Upper lobe of left lung (tissue), 6 donors: Measurements from ENCODE around the gene GCNT4. TPM values are rescaled to one million over a fixed set of nuclear protein-coding genes. Genes with fewer than 3 reads are reported as not detected.

Experiments
- ATAC-seq, 2 donors: fragments of 200-7000 bp; cut with Tn5 transposase; one replicate each; pipeline ENCODE4 v1.9.1; 2022; ENCODE audit warnings: mild to moderate bottlenecking in 2 of 2, moderate library complexity in 2 of 2; ENCODE audit not compliant: low FRiP score in 2 of 2
- DNase-seq, 2 donors: peaks; one replicate each; pipeline ENCODE4 v3.0.0-alpha.2; 2019 to 2020
- H3K27ac ChIP-seq, 4 donors: fragments of 200-600 bp; sonication (generic); one replicate each; pipeline ENCODE4 v1.5.1; 2016 to 2019
- H3K27me3 ChIP-seq, 4 donors: fragments of 200-600 bp; sonication (generic); one replicate each; pipeline ENCODE4 v1.5.1; 2017 to 2019
- H3K36me3 ChIP-seq, 4 donors: fragments of 200-600 bp; sonication (generic); one replicate each; pipeline ENCODE4 v1.5.1; 2016 to 2019
- H3K4me1 ChIP-seq, 4 donors: fragments of 200-600 bp; sonication (generic); one replicate each; pipeline ENCODE4 v1.5.1; 2018 to 2019
- H3K4me3 ChIP-seq, 4 donors: fragments of 200-600 bp; sonication (generic); one replicate each; pipeline ENCODE4 v1.5.1; 2017 to 2019; ENCODE audit warnings: mild to moderate bottlenecking in 2 of 4, moderate library complexity in 1 of 4
- H3K9me3 ChIP-seq, 4 donors: fragments of 200-600 bp; sonication (generic); one replicate each; pipeline ENCODE4 v1.5.1; 2018 to 2019
- EP300 ChIP-seq, 4 donors: sonication (generic); formaldehyde crosslinking; IDR thresholded peaks; one replicate each; pipeline ENCODE4 v1.5.1; 2017; ENCODE audit warnings: antibody characterized with exemption in 4 of 4, control low read depth in 2 of 4
- POLR2A ChIP-seq, 4 donors: fragments of 450-650 bp; IDR thresholded peaks; one replicate each; pipeline ENCODE4 v1.5.1; 2016 to 2017; ENCODE audit warnings: antibody characterized with exemption in 4 of 4, mild to moderate bottlenecking in 2 of 4
- POLR2AphosphoS5 ChIP-seq, 2 donors: sonication (generic); formaldehyde crosslinking; IDR thresholded peaks; one replicate each; pipeline ENCODE4 v1.5.1; 2017; ENCODE audit warnings: antibody characterized with exemption in 2 of 2
- WGBS, 2 donors: methylation state at CpG; one replicate each; pipeline ENCODE4 v1.1.5; 2017 to 2018; 5-methylcytosine and 5-hydroxymethylcytosine counted together
- total RNA-seq, 6 donors: library from RNA; depleted of rRNA in 4 of 6; stranded (reverse); fragments of >200 nt in 4 of 6; gene quantifications; one replicate each; pipeline versions ENCODE4 v1.1.0 to v1.2.1, GENCODE V29; 2016 to 2021
- TF ChIP-seq, protein P1 (sequence below), 6 experiments: fragments of 450-650 bp in 4 of 6; fragments of 200-600 bp in 2 of 6; sonication (generic) in 2 of 6; IDR thresholded peaks; one replicate each; pipeline ENCODE4 v1.5.1; 2016 to 2019; ENCODE audit warnings: antibody characterized with exemption in 6 of 6
- donor health status: DM: no; HTN: no; CAD: no; lungs with moderate emphysema.
- donor health status: DM: no; HTN: yes; CAD: no; lungs with severe emphysema.

Gene GCNT4
- total RNA-seq, 6 donors from 2014 or later: 0.33 to 3.6 (median 1.8) TPM

DNA sequence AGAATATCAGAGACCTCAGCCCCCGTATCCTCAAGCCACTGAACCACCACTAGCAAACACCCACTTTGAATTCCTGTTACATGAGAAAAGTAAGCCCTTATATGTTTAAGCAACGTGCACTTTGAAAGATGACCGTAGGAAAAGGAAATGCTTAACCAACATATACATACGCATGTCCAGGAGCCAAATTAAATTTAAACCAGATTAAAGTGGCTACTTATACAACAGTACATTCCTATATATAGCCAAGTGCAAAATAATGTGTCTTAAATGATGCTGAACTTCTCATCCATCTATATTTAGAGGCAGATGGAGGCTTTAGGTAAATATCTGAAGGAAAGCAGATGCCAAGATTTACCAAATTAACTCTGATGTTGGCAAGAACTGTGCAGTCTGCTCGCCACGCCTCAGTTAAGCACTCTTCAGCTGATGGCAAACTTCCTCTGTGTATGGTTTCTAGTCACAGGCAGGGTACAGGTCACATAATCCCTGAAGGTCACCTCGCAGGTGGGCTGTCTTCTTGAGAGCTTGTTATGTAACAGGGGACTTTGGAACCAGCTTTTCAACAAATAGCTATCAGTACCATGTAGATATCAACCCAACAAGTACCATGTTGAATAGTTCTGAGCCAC, 8.6 kb downstream of the GCNT4 start:
- Histone ChIP-seq H3K27me3 (no peaks in the 10 kb centered on the region), H3K9me3 (no peaks in the 10 kb centered on the region), H3K27ac (no peak overlapping the region), H3K4me3 (no peak overlapping the region), H3K36me3 (no peaks in the 10 kb centered on the region), H3K4me1 (peaks cover 0 to 8% (median 0%) of the 10 kb centered on the region in 4 donors)
- TF ChIP-seq POLR2A (IDR thresholded peaks at IDR 0.05) (no peak), POLR2AphosphoS5 (IDR thresholded peaks at IDR 0.05) (no peak), EP300 (IDR thresholded peaks at IDR 0.05) (no peak)
- TF ChIP-seq, protein P1, sequence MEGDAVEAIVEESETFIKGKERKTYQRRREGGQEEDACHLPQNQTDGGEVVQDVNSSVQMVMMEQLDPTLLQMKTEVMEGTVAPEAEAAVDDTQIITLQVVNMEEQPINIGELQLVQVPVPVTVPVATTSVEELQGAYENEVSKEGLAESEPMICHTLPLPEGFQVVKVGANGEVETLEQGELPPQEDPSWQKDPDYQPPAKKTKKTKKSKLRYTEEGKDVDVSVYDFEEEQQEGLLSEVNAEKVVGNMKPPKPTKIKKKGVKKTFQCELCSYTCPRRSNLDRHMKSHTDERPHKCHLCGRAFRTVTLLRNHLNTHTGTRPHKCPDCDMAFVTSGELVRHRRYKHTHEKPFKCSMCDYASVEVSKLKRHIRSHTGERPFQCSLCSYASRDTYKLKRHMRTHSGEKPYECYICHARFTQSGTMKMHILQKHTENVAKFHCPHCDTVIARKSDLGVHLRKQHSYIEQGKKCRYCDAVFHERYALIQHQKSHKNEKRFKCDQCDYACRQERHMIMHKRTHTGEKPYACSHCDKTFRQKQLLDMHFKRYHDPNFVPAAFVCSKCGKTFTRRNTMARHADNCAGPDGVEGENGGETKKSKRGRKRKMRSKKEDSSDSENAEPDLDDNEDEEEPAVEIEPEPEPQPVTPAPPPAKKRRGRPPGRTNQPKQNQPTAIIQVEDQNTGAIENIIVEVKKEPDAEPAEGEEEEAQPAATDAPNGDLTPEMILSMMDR (IDR thresholded peaks at IDR 0.05): no peak
- DNase-seq (peak in 1 of 2 donors; percentile 45), ATAC-seq (no peak)
- WGBS, 2 donors: 73 to 75% methylated on average over 7 of the region's 7 CpGs

DNA sequence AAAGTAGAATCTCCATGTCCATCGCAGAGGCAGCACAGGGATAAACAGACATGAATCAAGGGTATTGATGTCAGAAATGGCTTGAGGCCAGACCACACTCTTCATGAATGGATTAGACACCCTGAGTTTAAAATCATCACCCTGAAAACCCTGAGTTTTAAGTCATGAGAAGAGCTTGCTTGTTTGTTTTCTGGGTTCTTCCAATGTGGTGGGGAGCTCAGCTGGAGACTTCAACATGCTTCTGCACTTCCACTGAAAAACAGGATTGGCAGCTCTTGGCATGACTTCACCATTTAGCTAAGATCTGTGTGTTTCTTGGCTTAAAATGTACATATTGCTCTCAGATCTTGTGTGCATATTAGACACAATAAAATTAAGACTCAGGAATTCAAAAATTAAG, 9.8 kb downstream of the GCNT4 start:
- Histone ChIP-seq H3K36me3 (no peaks in the 10 kb centered on the region), H3K9me3 (no peaks in the 10 kb centered on the region), H3K4me1 (peaks cover 0 to 8% (median 0%) of the 10 kb centered on the region in 4 donors), H3K27ac (no peak overlapping the region), H3K27me3 (no peaks in the 10 kb centered on the region), H3K4me3 (no peak overlapping the region)
- WGBS, 2 donors: 89 to 100% methylated on average over 1 of the region's 1 CpG
- TF ChIP-seq POLR2AphosphoS5 (IDR thresholded peaks at IDR 0.05) (no peak), POLR2A (IDR thresholded peaks at IDR 0.05) (no peak), EP300 (IDR thresholded peaks at IDR 0.05) (no peak)
- TF ChIP-seq, protein P1 (IDR thresholded peaks at IDR 0.05): no peak
- DNase-seq (no peak), ATAC-seq (no peak)

DNA sequence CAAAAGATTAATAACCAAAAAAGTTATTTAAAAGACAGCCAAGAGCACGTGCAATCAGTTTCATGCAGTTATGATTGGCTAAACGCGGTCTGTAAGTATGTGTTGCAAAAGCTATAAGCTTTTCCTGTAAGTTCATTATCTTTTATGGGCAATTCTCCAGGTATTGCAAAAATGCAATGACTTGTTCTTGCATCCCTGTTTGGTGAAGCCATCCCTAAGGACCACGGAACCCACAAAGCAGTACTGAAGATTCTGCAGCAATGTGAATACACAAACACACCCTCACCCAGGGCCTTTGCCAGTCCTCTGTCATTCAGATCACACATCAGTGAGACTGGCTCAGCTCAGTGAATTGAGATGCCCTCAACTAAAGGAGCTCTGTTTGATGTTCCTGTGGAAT, 11.4 kb downstream of the GCNT4 start:
- Histone ChIP-seq H3K4me3 (no peak overlapping the region), H3K27me3 (no peaks in the 10 kb centered on the region), H3K9me3 (no peaks in the 10 kb centered on the region), H3K4me1 (no peaks in the 10 kb centered on the region), H3K36me3 (no peaks in the 10 kb centered on the region), H3K27ac (no peak overlapping the region)
- WGBS, 2 donors: 50 to 52% methylated on average over 4 of the region's 4 CpGs
- no peak for DNase-seq
- TF ChIP-seq POLR2A (IDR thresholded peaks at IDR 0.05): no peak
- TF ChIP-seq POLR2AphosphoS5 (IDR thresholded peaks at IDR 0.05): no peak
- no peak for ATAC-seq

DNA sequence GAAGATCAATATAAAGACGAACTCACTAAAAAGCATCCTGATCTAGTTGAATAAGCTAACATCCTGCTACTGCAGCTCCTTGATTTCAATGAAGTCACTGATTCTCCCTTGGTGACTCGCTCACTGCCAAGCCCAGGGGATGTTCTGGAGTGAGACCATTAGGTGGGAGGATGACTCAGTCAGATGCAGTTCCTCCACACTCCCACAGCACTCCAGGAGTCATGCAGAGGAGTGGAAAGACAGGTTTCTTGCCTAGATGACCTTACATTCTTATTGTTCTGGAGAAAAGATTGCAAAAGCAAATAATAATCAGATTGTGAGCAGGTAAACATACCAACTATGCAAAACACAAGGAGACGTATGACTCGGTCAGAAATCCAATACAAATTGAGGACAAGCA, 15.3 kb downstream of the GCNT4 start:
- WGBS, 2 donors: 65 to 83% methylated on average over 4 of the region's 4 CpGs
- Histone ChIP-seq H3K27me3 (no peaks in the 10 kb centered on the region), H3K9me3 (no peaks in the 10 kb centered on the region), H3K27ac (peak overlapping the region in 1 of 4 donors; percentile 17), H3K4me1 (peaks cover 0 to 11% (median 4%) of the 10 kb centered on the region in 4 donors), H3K4me3 (no peak overlapping the region), H3K36me3 (no peaks in the 10 kb centered on the region)
- TF ChIP-seq POLR2AphosphoS5 (IDR thresholded peaks at IDR 0.05) (peak in 1 of 2 donors; percentile 48), EP300 (IDR thresholded peaks at IDR 0.05) (no peak)
- DNase-seq (peak in 1 of 2 donors; percentile 58), ATAC-seq (peak; percentile 45 to 72)

DNA sequence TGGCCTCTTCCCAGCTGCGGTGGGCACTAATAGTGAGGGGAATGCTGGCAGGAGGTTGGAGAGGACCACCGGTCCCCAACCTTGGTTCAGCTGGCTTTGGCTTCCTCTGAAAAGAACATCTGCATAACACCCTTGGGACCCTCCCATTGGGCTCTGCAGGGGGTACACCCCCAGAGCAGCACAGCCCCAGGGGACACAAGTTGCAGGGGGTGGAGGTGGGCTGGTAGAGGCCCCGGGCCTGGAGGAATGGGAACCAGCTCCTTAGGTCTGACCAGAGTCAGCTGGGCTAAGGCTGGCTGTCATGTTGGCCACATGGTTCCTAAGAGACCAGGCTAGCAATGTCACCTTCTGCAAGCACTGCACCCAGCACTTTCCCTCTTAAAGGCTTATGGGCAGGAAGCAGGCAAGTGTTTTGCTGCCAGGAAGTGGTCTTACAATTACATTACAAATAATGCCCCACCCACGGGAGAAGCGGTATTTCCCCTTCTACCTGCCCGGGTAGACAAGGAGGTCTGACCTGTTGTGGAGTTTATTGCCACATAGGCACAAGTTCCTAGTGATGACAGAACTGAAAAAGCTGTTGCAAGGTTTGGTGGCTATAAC, 18.1 kb downstream of the GCNT4 start:
- no peaks in the 10 kb centered on the region for H3K36me3 ChIP-seq
- H3K27me3 ChIP-seq: no peaks in the 10 kb centered on the region
- no peak overlapping the region for H3K4me3 ChIP-seq
- H3K9me3 ChIP-seq: no peaks in the 10 kb centered on the region
- ATAC-seq: peak; percentile 53 to 81
- peaks cover 0 to 11% (median 4%) of the 10 kb centered on the region in 4 donors for H3K4me1 ChIP-seq
- TF ChIP-seq POLR2A (IDR thresholded peaks at IDR 0.05) (peak in 1 of 4 donors; percentile 8), POLR2AphosphoS5 (IDR thresholded peaks at IDR 0.05) (peak in 1 of 2 donors; percentile 47), EP300 (IDR thresholded peaks at IDR 0.05) (peak in 3 of 4 donors; percentile 50 to 70 (median 61))
- TF ChIP-seq, protein P1 (IDR thresholded peaks at IDR 0.05): no peak
- DNase-seq: peak in 1 of 2 donors; percentile 85
- WGBS, 2 donors: 57 to 100% methylated on average over 2 to 6 of the region's 6 CpGs
- peak overlapping the region in 2 of 4 donors; percentile 13 to 24 for H3K27ac ChIP-seq
